ENCODE data around the gene PTPRO. TPM values are rescaled to one million over a fixed set of nuclear protein-coding genes. Genes with fewer than 3 reads are reported as not detected.

Gene PTPRO
- total and polyA plus RNA-seq, 10 of the 15 experiments (the other 5 are each of a cell fraction or from before 2014, with no cell fraction given) = 1.2 to 5.3 (median 3.5) TPM

DNA sequence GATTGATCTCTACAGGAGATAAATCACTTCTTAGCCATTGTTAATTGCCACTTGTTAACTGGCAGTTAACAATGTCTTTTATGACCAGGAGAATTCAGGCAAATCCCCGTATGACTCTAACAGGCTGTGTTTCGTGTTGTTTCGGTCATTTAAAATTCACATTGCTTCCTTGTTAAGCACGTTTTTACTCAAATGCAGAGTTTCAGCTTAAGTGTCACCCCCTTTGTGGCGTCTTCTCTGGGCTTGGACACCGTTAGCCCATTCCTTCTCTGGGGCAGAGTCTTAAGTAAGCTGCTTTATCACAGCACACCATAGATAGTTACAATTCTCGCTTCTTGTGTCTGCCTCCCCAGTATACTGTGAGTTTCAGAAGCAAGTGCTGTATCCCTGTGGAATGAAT is 261.5 kb downstream of the PTPRO start:
- H3K9me3 ChIP-seq (replicated peaks; ENCODE audit: control insufficient read depth, insufficient read depth, low read length) = no peaks in the 10 kb centered on the region; the same call in 2 of the 3 replicates
- in situ Hi-C loops (cut with MboI) = no loop called here
- H3K79me2 ChIP-seq (ENCODE audit: control insufficient read depth, insufficient read depth, low read length) = no peaks in the 10 kb centered on the region
- ChIA-PET SMC1A (ENCODE audit: uncharacterized antibody, unreplicated experiment) (interaction anchor here (0.6 to 14.2 kb wide), 27 partner anchors 8 to 327 kb away, joined by 3 to 853 read pairs (median 5); partner anchors contain the start of gene DERA), POLR2A (interaction anchor here (0.7 to 1.6 kb wide), 3 partner anchors 51 to 150 kb away, joined by 3 to 10 read pairs (median 6); no protein-coding TSS in a partner anchor), CTCF (interaction anchor here (0.7 to 19.0 kb wide), 37 partner anchors 9 to 327 kb away, joined by 3 to 1078 read pairs (median 5); partner anchors contain the start of gene DERA), RAD21 (ENCODE audit: unreplicated experiment) (interaction anchor here (1.0 to 13.2 kb wide), 19 partner anchors 9 to 860 kb away, joined by 3 to 609 read pairs (median 6); no protein-coding TSS in a partner anchor)
- 0 out of 4 replicates have a peak, but pooled peaks cover 0 to 1% of the 10 kb centered on the region in 2 experiments for H3K27me3 ChIP-seq (replicated peaks in 1 of 2; ENCODE audit: control insufficient read depth in 2 of 2, insufficient read depth in 2 of 2, low read length in 1 of 2)
- H3K36me3 ChIP-seq (ENCODE audit: control insufficient read depth in 2 of 2, insufficient read depth in 2 of 2, low read length in 1 of 2) = no peaks in the 10 kb centered on the region
- ATAC-seq = peak; percentile 67
- intact Hi-C loops (cut with micrococcal nuclease; ENCODE audit: unreplicated experiment) = loop anchor here (1.0 to 2.0 kb wide), 2 partner anchors 52 to 307 kb away; no protein-coding TSS in a partner anchor
- WGBS (ENCODE audit: insufficient coverage, insufficient replicate concordance, low lambda C conversion rate, missing lambda C conversion rate) = 3% methylated on average over 6 of the region's 7 CpGs
- no TSS peak for BruUV-seq (replicated peaks)
- no peak overlapping the region for H3K9ac ChIP-seq (ENCODE audit: control insufficient read depth, insufficient read depth, low read length)
- no peaks in the 10 kb centered on the region for H4K20me1 ChIP-seq (ENCODE audit: control insufficient read depth, insufficient read depth)
- FAIRE-seq = peak; percentile 41
- no peak overlapping the region for H3K27ac ChIP-seq (ENCODE audit: control insufficient read depth, insufficient read depth)
- H3K4me1 ChIP-seq (ENCODE audit: control insufficient read depth, insufficient read depth, low read length) = no peaks in the 10 kb centered on the region
- TF ChIP-seq MXI1 (IDR thresholded peaks at IDR 0.05; ENCODE audit: low read depth, low read length) (0 out of 2 replicates have a peak, but pooled peaks have one; percentile 5), MLLT1 (IDR thresholded peaks at IDR 0.05) (no peak), MTA2 (IDR thresholded peaks at IDR 0.05; ENCODE audit: low read depth) (peak; percentile 71), BHLHE40 (IDR thresholded peaks at IDR 0.05; ENCODE audit: borderline replicate concordance in 1 of 2, low read depth in 2 of 2, low read length in 1 of 2) (peak; percentile 45 to 64; a peak in 2 of 4 replicates)
- H2AFZ ChIP-seq (ENCODE audit: control insufficient read depth, low read depth, low read length) = no peak overlapping the region
- no peak overlapping the region for H3K4me3 ChIP-seq
- no peak overlapping the region for H3K4me2 ChIP-seq (ENCODE audit: control insufficient read depth, insufficient read depth)
- DNase-seq (ENCODE audit: low read depth, low spot score) = no peak

All from GM12878 (cell line).